AG04449 (cell line): ENCODE results near the gene ETS1.

Source experiments
- CTCF ChIA-PET: fragments of 350-600 bp; formaldehyde crosslinking; extraction: SDS; loops from one replicate; lab custom pipeline; 2021; ENCODE audit warnings: antibody characterized with exemption; lab: Yijun Ruan, JAX
- POLR2A ChIA-PET: fragments of 400-600, 350-600 bp; formaldehyde crosslinking; extraction: SDS; loops from one replicate; lab custom pipeline; 2020; ENCODE audit warnings: antibody characterized with exemption, inconsistent platforms; lab: Yijun Ruan, JAX
- DNase-seq: peaks from one replicate; pipeline ENCODE4 v3.0.0-alpha.2; 2010; ENCODE audit warnings: low read depth, low spot score
- H3K4me3 ChIP-seq: 2 replicates; pipeline ENCODE4 v1.5.1; 2011; ENCODE audit warnings: low read depth, mild to moderate bottlenecking, control low read depth, low read length
- TF ChIP-seq, protein P1 (sequence below): IDR thresholded peaks from one replicate; pipeline ENCODE4 v1.5.1; 2011; ENCODE audit warnings: mild to moderate bottlenecking, moderate library complexity, low read length, control low read depth, inconsistent platforms; ENCODE audit not compliant: insufficient read depth; ENCODE audit errors: missing control alignments

ETS1 gene

DNA sequence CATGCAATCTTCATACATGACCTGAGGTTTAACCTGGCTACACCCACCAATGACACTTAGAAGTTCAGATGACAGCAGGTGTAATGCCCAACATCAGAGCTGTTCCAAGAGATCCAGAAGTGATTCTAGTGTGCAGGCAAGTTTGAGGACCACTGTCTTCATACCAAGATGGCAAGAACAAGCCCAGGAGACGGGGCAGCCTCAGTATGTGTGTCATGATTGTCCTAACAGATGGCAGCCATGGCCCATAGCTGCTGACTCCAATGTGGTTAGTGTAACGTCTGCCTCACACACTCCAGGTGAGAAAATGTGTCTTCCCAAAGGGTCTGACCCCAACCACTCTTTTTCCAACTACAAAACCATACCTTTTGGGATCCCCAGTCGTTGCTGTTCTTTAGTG lies 97.3 kb downstream of the ETS1 start:
- no peak overlapping the region for H3K4me3 ChIP-seq
- POLR2A ChIA-PET, result interaction anchor here (0.9 kb wide), 1 partner anchor 17 kb away, joined by 4 read pairs; no protein-coding TSS in a partner anchor
- TF ChIP-seq, protein P1, sequence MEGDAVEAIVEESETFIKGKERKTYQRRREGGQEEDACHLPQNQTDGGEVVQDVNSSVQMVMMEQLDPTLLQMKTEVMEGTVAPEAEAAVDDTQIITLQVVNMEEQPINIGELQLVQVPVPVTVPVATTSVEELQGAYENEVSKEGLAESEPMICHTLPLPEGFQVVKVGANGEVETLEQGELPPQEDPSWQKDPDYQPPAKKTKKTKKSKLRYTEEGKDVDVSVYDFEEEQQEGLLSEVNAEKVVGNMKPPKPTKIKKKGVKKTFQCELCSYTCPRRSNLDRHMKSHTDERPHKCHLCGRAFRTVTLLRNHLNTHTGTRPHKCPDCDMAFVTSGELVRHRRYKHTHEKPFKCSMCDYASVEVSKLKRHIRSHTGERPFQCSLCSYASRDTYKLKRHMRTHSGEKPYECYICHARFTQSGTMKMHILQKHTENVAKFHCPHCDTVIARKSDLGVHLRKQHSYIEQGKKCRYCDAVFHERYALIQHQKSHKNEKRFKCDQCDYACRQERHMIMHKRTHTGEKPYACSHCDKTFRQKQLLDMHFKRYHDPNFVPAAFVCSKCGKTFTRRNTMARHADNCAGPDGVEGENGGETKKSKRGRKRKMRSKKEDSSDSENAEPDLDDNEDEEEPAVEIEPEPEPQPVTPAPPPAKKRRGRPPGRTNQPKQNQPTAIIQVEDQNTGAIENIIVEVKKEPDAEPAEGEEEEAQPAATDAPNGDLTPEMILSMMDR, result no peak
- no peak for DNase-seq
- CTCF ChIA-PET, result interaction anchor here (0.7 to 3.7 kb wide), 6 partner anchors 9 to 341 kb away, joined by 3 to 25 read pairs (median 3); no protein-coding TSS in a partner anchor

DNA sequence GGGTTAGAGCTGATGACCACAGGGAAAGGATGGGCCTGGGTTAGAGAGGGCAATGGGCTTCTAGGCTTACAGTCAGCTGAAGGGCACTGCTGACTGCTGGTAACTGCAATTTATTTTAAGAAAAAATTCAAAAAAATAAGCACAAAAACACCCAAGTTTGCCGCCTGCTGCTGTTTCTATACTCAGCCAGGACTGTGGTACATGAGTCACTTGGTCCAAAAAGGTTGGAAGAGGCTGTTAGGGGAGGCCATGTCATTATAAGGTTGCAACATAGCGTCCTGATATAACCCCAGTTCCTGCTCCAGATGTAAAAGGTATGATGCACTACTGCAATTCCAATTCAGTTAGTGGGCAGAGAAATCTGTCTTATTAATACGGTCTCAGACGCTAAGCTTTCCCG lies 98.9 kb downstream of the ETS1 start:
- TF ChIP-seq, protein P1, result no peak
- ChIA-PET POLR2A (no interaction called here), CTCF (interaction anchor here (2.0 to 3.7 kb wide), 3 partner anchors 9 to 199 kb away, joined by 7 to 25 read pairs (median 13); no protein-coding TSS in a partner anchor)
- DNase-seq, result no peak
- no peak overlapping the region for H3K4me3 ChIP-seq

DNA sequence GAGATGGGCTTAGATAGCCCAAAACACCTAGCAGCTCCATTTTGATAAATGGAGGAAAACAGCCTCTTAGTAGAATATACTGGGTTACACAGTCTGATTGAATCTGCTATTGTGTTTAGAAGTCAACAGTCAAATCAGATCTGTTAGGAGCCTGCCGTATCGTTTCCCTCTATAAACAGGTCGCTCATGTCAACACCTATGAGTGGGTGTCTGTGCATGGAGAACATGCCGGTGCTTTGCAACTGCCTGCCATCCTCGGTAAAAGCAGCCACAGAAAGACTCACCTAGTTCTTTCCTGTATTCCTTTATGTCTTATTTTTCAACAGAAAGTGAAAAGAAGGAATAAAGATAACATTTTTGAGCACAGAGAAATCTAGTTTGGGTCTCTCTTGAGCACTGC lies 99.4 kb downstream of the ETS1 start:
- ChIA-PET CTCF (interaction anchor here (2.0 to 3.7 kb wide), 4 partner anchors 10 to 330 kb away, joined by 5 to 25 read pairs (median 10); no protein-coding TSS in a partner anchor), POLR2A (no interaction called here)
- no peak for DNase-seq
- TF ChIP-seq, protein P1, result no peak
- no peak overlapping the region for H3K4me3 ChIP-seq

DNA sequence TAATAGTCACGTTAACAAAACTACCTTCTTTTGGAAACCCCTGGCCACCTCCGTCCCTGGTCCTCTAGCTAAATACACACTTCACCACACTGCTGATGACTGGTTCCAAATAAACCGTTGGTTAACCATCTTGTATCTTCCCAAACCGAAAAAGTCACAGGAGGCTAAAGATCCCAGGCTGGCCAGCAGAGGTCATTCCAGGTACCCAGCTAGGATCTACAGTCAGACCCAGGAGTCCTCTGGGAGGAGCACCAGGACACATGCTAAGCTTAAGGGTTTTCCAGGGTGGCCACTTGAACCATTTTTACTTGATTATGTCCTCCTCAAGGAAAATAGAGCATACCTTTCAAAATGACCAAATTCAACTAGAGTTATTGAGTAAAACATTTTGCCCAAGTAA lies 103.2 kb downstream of the ETS1 start:
- POLR2A ChIA-PET, result no interaction called here
- TF ChIP-seq, protein P1, result no peak
- no peak overlapping the region for H3K4me3 ChIP-seq
- DNase-seq, result no peak
- CTCF ChIA-PET, result interaction anchor here (0.8 to 2.5 kb wide), 7 partner anchors 21 to 312 kb away, joined by 3 to 13 read pairs (median 3); no protein-coding TSS in a partner anchor

DNA sequence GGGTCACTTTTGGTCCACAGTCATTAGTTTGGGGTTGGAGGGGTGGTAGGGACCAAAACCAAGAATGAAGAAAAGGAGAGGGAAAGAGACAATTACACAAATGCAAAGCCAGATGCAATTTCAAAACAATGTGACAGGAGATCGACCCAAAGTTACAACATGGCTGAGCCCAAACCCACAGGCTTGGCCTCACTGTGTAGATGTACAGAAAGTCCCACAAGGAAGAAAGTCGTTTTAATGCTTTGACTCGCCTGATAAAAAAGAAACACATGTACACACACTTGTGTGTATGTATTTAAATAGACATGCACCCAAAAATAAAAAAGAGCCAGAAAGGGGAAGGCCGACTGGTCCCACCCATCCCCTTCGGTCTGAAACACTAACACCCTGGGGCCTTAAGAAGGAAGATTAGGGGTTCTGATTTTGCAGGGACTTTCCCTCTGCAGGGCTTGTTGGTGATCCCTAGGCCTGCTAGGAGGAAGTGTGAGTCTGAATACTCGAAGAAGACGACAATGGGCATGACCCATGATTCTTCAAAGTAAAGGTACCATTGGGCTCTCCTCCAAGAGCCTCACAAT lies 104.1 kb downstream of the ETS1 start:
- TF ChIP-seq, protein P1, result no peak
- ChIA-PET POLR2A (no interaction called here), CTCF (interaction anchor here (1.0 to 2.5 kb wide), 5 partner anchors 13 to 148 kb away, joined by 3 to 13 read pairs (median 4); no protein-coding TSS in a partner anchor)
- no peak overlapping the region for H3K4me3 ChIP-seq
- no peak for DNase-seq

DNA sequence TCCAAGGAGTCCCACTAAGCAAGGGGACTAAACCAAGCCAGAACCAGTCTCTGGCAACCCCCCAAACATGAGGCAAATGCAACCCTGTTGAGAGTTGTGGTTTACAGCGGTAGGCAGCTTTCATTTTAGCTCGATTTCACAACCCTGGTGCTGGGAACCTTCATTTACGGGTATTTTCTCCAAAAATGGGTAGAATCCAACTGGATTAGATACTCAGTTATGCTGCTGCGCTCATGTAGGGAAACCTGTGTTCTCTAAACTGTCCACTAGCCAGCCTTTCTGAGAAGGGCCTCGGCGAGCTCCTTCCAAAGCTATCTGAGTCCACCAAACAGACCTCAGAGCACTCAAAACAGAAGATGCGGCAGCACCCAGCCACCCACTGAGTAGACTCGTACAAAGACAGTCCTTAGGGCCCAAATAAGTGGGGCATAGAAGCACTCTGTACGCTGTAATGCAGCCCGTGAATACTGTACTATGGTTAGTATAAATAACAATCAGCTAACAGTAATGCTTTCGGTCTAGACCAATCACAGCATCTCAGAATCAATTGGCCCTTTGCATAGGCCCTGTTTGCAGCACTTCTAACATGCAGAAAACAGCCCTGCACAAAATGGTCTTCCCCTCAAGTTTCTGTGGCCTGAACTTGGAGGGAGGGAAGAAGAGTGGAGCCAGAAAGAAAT lies 104.7 kb downstream of the ETS1 start:
- DNase-seq, result no peak
- POLR2A ChIA-PET, result no interaction called here
- TF ChIP-seq, protein P1, result no peak
- CTCF ChIA-PET, result interaction anchor here (1.0 to 1.9 kb wide), 5 partner anchors 13 to 312 kb away, joined by 3 to 6 read pairs (median 4); no protein-coding TSS in a partner anchor
- no peak overlapping the region for H3K4me3 ChIP-seq
